OCI-LY7 (cell line): ENCODE data around the gene TARM1. TPM values are rescaled to one million over a fixed set of nuclear protein-coding genes. Genes with fewer than 3 reads are reported as not detected.

Experiments
- BruUV-seq: library from RNA; stranded (reverse); fragments of 400-500 nt; replicated peaks from 2 replicates; lab custom pipeline; 2021; lab: Mats Ljungman, UMichigan
- CTCF ChIA-PET: fragments of 300-600 bp; sonication (Branson Sonifier 250); formaldehyde crosslinking; loops from one replicate; lab custom pipeline; 2022; ENCODE audit warnings: antibody characterized with exemption; ENCODE audit not compliant: unreplicated experiment; lab: Charles Lee
- POLR2A ChIA-PET: fragments of 300-600 bp; sonication (Branson Sonifier 250); formaldehyde crosslinking; loops from one replicate; lab custom pipeline; 2022; ENCODE audit warnings: antibody characterized with exemption; lab: Charles Lee
- DNase-seq: peaks from one replicate; pipeline ENCODE4 v3.0.0-alpha.2; 2015; ENCODE audit warnings: low spot score
- H2AFZ ChIP-seq: fragments of 200-600 bp; sonication (generic), shearing (Covaris generic); 2 replicates; pipeline ENCODE4 v1.6.1; 2014; ENCODE audit warnings: mild to moderate bottlenecking, antibody characterized with exemption, low read length, moderate library complexity
- H3K27ac ChIP-seq: fragments of 200-600 bp; sonication (generic); 2 replicates; pipeline ENCODE4 v1.5.1; 2014; ENCODE audit warnings: mixed run types, low read depth, mild to moderate bottlenecking, moderate library complexity, low read length, inconsistent platforms; ENCODE audit not compliant: poor library complexity, severe bottlenecking
- H3K36me3 ChIP-seq: fragments of 200-600 bp; sonication (generic); 2 replicates; pipeline ENCODE4 v1.6.1; 2014; ENCODE audit warnings: mild to moderate bottlenecking, antibody characterized with exemption, low read length, moderate library complexity, mixed read lengths; ENCODE audit not compliant: insufficient read depth
- H3K4me1 ChIP-seq: fragments of 200-600 bp; sonication (generic); 2 replicates; pipeline ENCODE4 v1.5.1; 2014; ENCODE audit warnings: mild to moderate bottlenecking, low read length; ENCODE audit not compliant: insufficient read depth, poor library complexity, severe bottlenecking
- H3K4me2 ChIP-seq: fragments of 200-600 bp; sonication (generic); 2 replicates; pipeline ENCODE4 v1.6.1; 2014; ENCODE audit warnings: mild to moderate bottlenecking, low read length
- H3K4me3 ChIP-seq: fragments of 200-600 bp; sonication (generic); 2 replicates; pipeline ENCODE4 v1.5.1; 2014; ENCODE audit warnings: mild to moderate bottlenecking, low read depth, low read length; ENCODE audit not compliant: poor library complexity, severe bottlenecking
- H3K79me2 ChIP-seq: fragments of 200-600 bp; sonication (generic); 2 replicates; pipeline ENCODE4 v1.6.1; 2016; ENCODE audit warnings: low read depth, mild to moderate bottlenecking, low read length, moderate library complexity, mixed read lengths; ENCODE audit not compliant: insufficient read depth
- H3K9me2 ChIP-seq: fragments of 200-600 bp; sonication (generic); 2 replicates; pipeline ENCODE4 v1.6.1; 2016; ENCODE audit warnings: mild to moderate bottlenecking, low read length, mixed read lengths; ENCODE audit not compliant: insufficient read depth
- H3K9me3 ChIP-seq: fragments of 200-600 bp; sonication (generic); 2 replicates; pipeline ENCODE4 v1.6.1; 2014; ENCODE audit warnings: mild to moderate bottlenecking, mixed run types, low read length, mixed read lengths
- H4K20me1 ChIP-seq: fragments of 200-600 bp; sonication (generic); 2 replicates; pipeline ENCODE4 v1.6.1; 2014; ENCODE audit warnings: mild to moderate bottlenecking, antibody characterized with exemption, low read length, moderate library complexity, mixed read lengths; ENCODE audit not compliant: insufficient read depth
- EZH2phosphoT487 ChIP-seq: fragments of 200-600 bp; sonication (generic); IDR thresholded peaks from 2 replicates; pipeline ENCODE4 v1.6.1; 2018; ENCODE audit warnings: low read depth, borderline replicate concordance, mild to moderate bottlenecking, mixed run types, antibody characterized with exemption, low read length, moderate library complexity, mixed read lengths
- intact Hi-C: fragments of 100-400 bp; cut with micrococcal nuclease; formaldehyde crosslinking; loops from one replicate; pipeline ENCODE4 v1.10.0; 2022; ENCODE audit not compliant: unreplicated experiment
- total RNA-seq, 2 experiments: library from RNA; depleted of rRNA in 1 of 2; stranded (reverse); fragments of >200 nt in 1 of 2; shearing (Covaris generic) in 1 of 2; gene quantifications; 2 replicates each; pipeline ENCODE4 v1.2.3, GENCODE V29; 2014 to 2022
- TF ChIP-seq, protein P1 (sequence below): fragments of 200-600 bp; sonication (generic); conservative IDR thresholded peaks from 2 replicates; pipeline ENCODE4 v1.5.1; 2014; ENCODE audit warnings: mild to moderate bottlenecking, antibody characterized with exemption, low read length, moderate library complexity, mixed read lengths

The TARM1 gene
- total RNA-seq, 2 experiments from 2014 or later = not detected

DNA sequence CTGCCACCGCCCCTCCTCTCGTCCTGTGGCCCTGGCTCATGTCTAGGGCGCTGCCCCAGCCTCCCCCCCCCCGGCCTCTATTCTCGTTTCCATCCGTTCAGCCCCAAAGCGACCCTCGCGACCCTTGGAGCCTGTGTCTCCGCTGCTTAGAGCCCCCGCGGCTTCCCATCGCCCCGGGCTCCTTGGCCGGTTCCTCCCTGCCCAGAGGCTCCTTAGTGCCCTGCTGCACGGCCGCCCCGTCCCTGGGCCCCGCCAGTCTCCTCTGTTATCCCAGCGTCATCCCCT is 47.2 kb upstream of the TARM1 start:
- intact Hi-C loops = no loop called here

DNA sequence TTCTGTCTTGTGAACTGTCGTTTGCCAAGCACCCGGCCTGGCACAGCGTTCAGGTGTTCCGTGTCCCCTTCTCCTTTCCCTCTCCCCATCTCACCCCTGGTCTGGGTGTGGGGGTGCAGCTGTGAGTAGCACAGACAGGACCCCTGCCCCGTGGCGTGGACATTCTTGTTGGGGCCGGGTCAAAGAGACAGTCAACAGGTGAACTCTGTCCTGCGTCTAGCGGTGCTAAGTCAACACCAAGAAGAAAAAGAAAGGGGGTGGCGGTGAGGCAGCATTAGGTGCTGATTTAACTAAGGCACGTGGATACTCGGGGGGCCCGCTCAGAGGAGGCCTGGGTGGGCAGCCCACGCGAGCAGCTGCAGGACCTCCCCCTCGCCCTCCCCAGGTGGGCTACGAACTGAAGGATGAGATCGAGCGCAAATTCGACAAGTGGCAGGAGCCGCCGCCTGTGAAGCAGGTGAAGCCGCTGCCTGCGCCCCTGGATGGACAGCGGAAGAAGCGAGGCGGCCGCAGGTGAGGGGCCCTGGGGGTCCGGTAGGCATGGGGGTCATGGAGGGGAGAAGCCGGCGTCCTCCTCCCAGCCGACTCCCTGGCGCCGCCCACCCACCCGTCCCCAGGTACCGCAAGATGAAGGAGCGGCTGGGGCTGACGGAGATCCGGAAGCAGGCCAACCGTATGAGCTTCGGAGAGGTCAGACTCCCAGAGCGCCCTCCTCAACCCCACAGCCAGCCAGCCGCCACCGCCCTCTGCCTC is 46.7 kb upstream of the TARM1 start:
- POLR2A ChIA-PET = no interaction called here
- H4K20me1 ChIP-seq = no peaks in the 10 kb centered on the region
- H3K36me3 ChIP-seq = peaks cover 75% of the 10 kb centered on the region

More for the DNA sequence above, 47.2 kb upstream of the TARM1 start:
- H2AFZ ChIP-seq = no peak overlapping the region
- H4K20me1 ChIP-seq = no peaks in the 10 kb centered on the region
- no peaks in the 10 kb centered on the region for H3K79me2 ChIP-seq
- CTCF ChIA-PET = no interaction called here
- no peak overlapping the region for H3K4me3 ChIP-seq
- H3K4me2 ChIP-seq = no peak overlapping the region
- no peak for DNase-seq
- POLR2A ChIA-PET = no interaction called here
- H3K9me3 ChIP-seq = no peaks in the 10 kb centered on the region
- TF ChIP-seq, protein P1, sequence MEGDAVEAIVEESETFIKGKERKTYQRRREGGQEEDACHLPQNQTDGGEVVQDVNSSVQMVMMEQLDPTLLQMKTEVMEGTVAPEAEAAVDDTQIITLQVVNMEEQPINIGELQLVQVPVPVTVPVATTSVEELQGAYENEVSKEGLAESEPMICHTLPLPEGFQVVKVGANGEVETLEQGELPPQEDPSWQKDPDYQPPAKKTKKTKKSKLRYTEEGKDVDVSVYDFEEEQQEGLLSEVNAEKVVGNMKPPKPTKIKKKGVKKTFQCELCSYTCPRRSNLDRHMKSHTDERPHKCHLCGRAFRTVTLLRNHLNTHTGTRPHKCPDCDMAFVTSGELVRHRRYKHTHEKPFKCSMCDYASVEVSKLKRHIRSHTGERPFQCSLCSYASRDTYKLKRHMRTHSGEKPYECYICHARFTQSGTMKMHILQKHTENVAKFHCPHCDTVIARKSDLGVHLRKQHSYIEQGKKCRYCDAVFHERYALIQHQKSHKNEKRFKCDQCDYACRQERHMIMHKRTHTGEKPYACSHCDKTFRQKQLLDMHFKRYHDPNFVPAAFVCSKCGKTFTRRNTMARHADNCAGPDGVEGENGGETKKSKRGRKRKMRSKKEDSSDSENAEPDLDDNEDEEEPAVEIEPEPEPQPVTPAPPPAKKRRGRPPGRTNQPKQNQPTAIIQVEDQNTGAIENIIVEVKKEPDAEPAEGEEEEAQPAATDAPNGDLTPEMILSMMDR = no peak
- no peak for TF ChIP-seq EZH2phosphoT487
- BruUV-seq = no TSS peak
- no peak overlapping the region for H3K27ac ChIP-seq
- H3K4me1 ChIP-seq = no peaks in the 10 kb centered on the region
- no peaks in the 10 kb centered on the region for H3K9me2 ChIP-seq
- H3K36me3 ChIP-seq = peaks cover 70% of the 10 kb centered on the region

DNA sequence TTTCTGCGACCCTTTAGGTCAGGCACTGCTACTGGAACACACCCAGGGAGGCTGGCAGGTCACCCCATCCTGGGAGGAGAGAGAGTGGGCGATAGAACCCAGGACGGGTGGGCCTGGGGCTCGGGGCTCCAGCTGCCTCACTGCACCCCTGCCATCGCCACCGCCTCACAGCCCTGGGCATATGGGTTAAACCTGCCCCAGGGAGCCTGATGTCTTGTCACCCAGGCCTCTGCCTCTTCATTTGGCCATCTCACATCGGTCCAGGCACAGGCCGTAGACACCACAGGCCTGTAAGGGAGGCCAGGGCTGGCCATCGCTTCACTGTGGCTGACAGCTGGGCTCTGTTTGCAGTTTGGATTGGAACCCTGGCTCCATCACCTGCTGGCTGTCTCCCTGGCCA is 44.5 kb upstream of the TARM1 start:
- H4K20me1 ChIP-seq = no peaks in the 10 kb centered on the region
- POLR2A ChIA-PET = no interaction called here

More for the DNA sequence above, 46.7 kb upstream of the TARM1 start:
- no TSS peak for BruUV-seq
- no peak overlapping the region for H3K4me2 ChIP-seq
- TF ChIP-seq EZH2phosphoT487 = no peak
- TF ChIP-seq, protein P1 = no peak
- no peak overlapping the region for H3K27ac ChIP-seq
- no peak overlapping the region for H3K4me3 ChIP-seq
- intact Hi-C loops = no loop called here
- H3K9me2 ChIP-seq = no peaks in the 10 kb centered on the region
- H2AFZ ChIP-seq = no peak overlapping the region
- no peak for DNase-seq
- no peaks in the 10 kb centered on the region for H3K79me2 ChIP-seq
- no peaks in the 10 kb centered on the region for H3K9me3 ChIP-seq
- no peaks in the 10 kb centered on the region for H3K4me1 ChIP-seq
- CTCF ChIA-PET = no interaction called here

More for the DNA sequence above, 44.5 kb upstream of the TARM1 start:
- H3K9me2 ChIP-seq = no peaks in the 10 kb centered on the region
- H3K79me2 ChIP-seq = no peaks in the 10 kb centered on the region
- no peak overlapping the region for H3K4me3 ChIP-seq
- BruUV-seq = no TSS peak
- no peak overlapping the region for H3K4me2 ChIP-seq
- no peak overlapping the region for H2AFZ ChIP-seq
- intact Hi-C loops = no loop called here
- peaks cover 80% of the 10 kb centered on the region for H3K36me3 ChIP-seq
- no peak for TF ChIP-seq EZH2phosphoT487
- TF ChIP-seq, protein P1 = no peak
- H3K4me1 ChIP-seq = no peaks in the 10 kb centered on the region
- H3K27ac ChIP-seq = no peak overlapping the region
- no peaks in the 10 kb centered on the region for H3K9me3 ChIP-seq
- no peak for DNase-seq
- CTCF ChIA-PET = no interaction called here
